ENCODE results near the gene PTPRA.

- TF ChIP-seq CTCF (IDR thresholded peaks at IDR 0.05) (no peak), POLR2A (IDR thresholded peaks at IDR 0.05; ENCODE audit: low read depth) (no peak)
Observed at GRCh38 chr20:2995796-2996195, 122.5 kb downstream of the PTPRA start.

All from esophagus muscularis mucosa (tissue), 3 donors.